ENCODE data around the gene MEN1.

GRCh38 chr11:64764753-64765152 is 45.6 kb downstream of the MEN1 start:
- TF ChIP-seq CTCF (IDR thresholded peaks at IDR 0.05) (no peak), POLR2A (IDR thresholded peaks at IDR 0.05) (no peak)
